ENCODE measurements around the gene HPDL.

Gene HPDL

GRCh38 chr1:45354838-45355237, 28.1 kb downstream of the HPDL start:
- TF ChIP-seq CTCF (conservative IDR thresholded peaks at IDR 0.05) = no peak
- no peak overlapping the region for H3K27ac ChIP-seq

DNA sequence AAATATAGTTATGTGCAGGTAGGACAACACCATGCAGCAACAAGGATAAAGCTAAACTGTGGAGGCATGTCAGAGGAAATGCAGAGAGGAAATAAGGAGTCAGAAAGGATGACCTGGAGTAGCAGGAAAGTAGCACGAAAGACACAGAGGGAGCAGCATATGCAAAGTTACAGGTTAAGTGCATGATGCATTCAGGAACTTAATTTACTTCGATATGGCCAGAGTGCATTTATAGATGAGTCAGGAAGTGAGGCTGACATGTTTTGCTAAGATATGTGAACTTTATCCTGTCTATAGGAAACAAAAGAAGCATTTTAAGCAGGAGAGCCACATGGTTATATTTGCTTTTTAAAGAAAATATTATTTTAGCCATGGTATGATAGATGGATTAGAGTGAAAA, 29.0 kb downstream of the HPDL start:
- no peak overlapping the region for H3K27ac ChIP-seq
- no peak for TF ChIP-seq CTCF (conservative IDR thresholded peaks at IDR 0.05)

- no peak overlapping the region for H3K27ac ChIP-seq
- TF ChIP-seq CTCF (conservative IDR thresholded peaks at IDR 0.05) = no peak
Measured at GRCh38 chr1:45356186-45356585, 29.5 kb downstream of the HPDL start.

- TF ChIP-seq CTCF (conservative IDR thresholded peaks at IDR 0.05) = peak; percentile 81
- H3K27ac ChIP-seq = peak overlapping the region; percentile 78
Measured at GRCh38 chr1:45359882-45360513, 33.3 kb downstream of the HPDL start.

- H3K27ac ChIP-seq = peak overlapping the region; percentile 78
Measured at GRCh38 chr1:45360981-45361380, 34.3 kb downstream of the HPDL start.

GRCh38 chr1:45364294-45364693, 37.6 kb downstream of the HPDL start:
- no peak for TF ChIP-seq CTCF (conservative IDR thresholded peaks at IDR 0.05)
- H3K27ac ChIP-seq = no peak overlapping the region

GRCh38 chr1:45365051-45365450, 38.4 kb downstream of the HPDL start:
- TF ChIP-seq CTCF (conservative IDR thresholded peaks at IDR 0.05) = no peak

DNA sequence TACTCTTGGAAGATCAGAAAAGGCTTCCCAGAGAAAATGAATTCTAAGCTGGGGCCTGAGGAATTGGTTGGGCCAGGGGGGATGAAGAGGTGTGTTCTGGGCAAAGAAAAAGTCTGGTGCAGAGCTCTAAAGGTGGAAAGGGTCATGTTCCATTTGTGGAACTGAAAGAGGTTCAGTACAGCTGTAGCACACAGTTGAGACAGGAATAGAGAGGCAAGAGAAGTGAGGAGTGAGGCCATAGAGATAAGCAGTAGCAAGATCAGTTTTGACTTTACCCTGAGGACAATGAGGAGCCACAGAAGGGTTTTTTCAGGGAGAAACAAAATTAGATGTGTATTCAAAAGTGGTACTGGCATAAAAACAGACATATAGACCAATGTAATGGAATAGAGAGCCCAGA, 43.9 kb downstream of the HPDL start:
- no peak for TF ChIP-seq CTCF (conservative IDR thresholded peaks at IDR 0.05)
- no peak overlapping the region for H3K27ac ChIP-seq

More at GRCh38 chr1:45365051-45365450, 38.4 kb downstream of the HPDL start:
- no peak overlapping the region for H3K27ac ChIP-seq

Data from VCaP (cell line).